H1 (cell line): Measurements from ENCODE around the gene HRH2. TPM values are rescaled to one million over a fixed set of nuclear protein-coding genes. Genes with fewer than 3 reads are reported as not detected.

ENCODE experiments used
- CTCF ChIA-PET: fragments of 300-600 bp; sonication (Branson Sonifier 250); formaldehyde crosslinking; loops from one replicate; lab custom pipeline; 2021; ENCODE audit not compliant: partially characterized antibody; lab: Charles Lee
- POLR2A ChIA-PET: fragments of 300-600 bp; sonication (Branson Sonifier 250); formaldehyde crosslinking; loops from one replicate; lab custom pipeline; 2021; ENCODE audit warnings: inconsistent platforms; ENCODE audit not compliant: partially characterized antibody; lab: Charles Lee
- DNase-seq, 2 experiments: peaks; one replicate each; pipeline versions ENCODE4 v3.0.0 to v3.0.0-alpha.2; 2010 to 2022; ENCODE audit warnings: low spot score in 2 of 2, low read depth in 1 of 2, mixed read lengths in 1 of 2
- FAIRE-seq: peaks from 2 replicates; lab custom pipeline; 2011; peaks lifted over from hg19 to GRCh38; lab: Jason Lieb, UNC
- H2AFZ ChIP-seq: 2 replicates; pipeline ENCODE4 v1.8.1; 2012; ENCODE audit warnings: low read length, inconsistent platforms
- H2AK5ac ChIP-seq: 2 replicates; pipeline ENCODE4 v1.6.1; 2013; ENCODE audit warnings: low read depth, low read length
- H2BK120ac ChIP-seq: replicated peaks from 2 replicates; pipeline ENCODE3; 2013; ENCODE audit warnings: low read depth, low read length, inconsistent platforms
- H2BK12ac ChIP-seq: 2 replicates; pipeline ENCODE4 v1.6.1; 2013; ENCODE audit warnings: low read depth, low read length
- H2BK15ac ChIP-seq: 2 replicates; pipeline ENCODE4 v1.6.1; 2013; ENCODE audit warnings: low read length
- H2BK20ac ChIP-seq: 2 replicates; pipeline ENCODE4 v1.6.1; 2013; ENCODE audit warnings: low read length
- H2BK5ac ChIP-seq: 2 replicates; pipeline ENCODE4 v1.6.1; 2013; ENCODE audit warnings: low read depth, low read length
- H3K14ac ChIP-seq: 2 replicates; pipeline ENCODE4 v1.6.1; 2013; ENCODE audit warnings: inconsistent platforms; ENCODE audit not compliant: insufficient read length
- H3K18ac ChIP-seq: 2 replicates; pipeline ENCODE4 v1.6.1; 2013; ENCODE audit warnings: low read length; ENCODE audit errors: extremely low read depth
- H3K23ac ChIP-seq: 2 replicates; pipeline ENCODE4 v1.6.1; 2013; ENCODE audit warnings: inconsistent platforms; ENCODE audit not compliant: insufficient read length
- H3K23me2 ChIP-seq: 2 replicates; pipeline ENCODE4 v1.6.1; 2013; ENCODE audit warnings: low read depth, low read length
- H3K27ac ChIP-seq: 2 replicates; pipeline ENCODE4 v1.6.1; 2011; ENCODE audit warnings: low read depth, low read length, inconsistent platforms
- H3K27me3 ChIP-seq, 4 experiments: replicated peaks in 1 of 4; 1 replicate in 1 of 4; 2 replicates in 3 of 4; pipeline versions ENCODE4 v1.6.1 to v1.8.1; 2011 to 2013; ENCODE audit warnings: low read length in 3 of 4, mild to moderate bottlenecking in 3 of 4, inconsistent platforms in 2 of 4, mixed read lengths in 2 of 4, moderate library complexity in 1 of 4; ENCODE audit not compliant: control insufficient read depth in 3 of 4, insufficient read depth in 3 of 4; ENCODE audit errors: extremely low read depth in 1 of 4
- H3K36me3 ChIP-seq, 4 experiments: 2 replicates each; pipeline versions ENCODE4 v1.6.1 to v1.8.1; 2011 to 2013; ENCODE audit warnings: mild to moderate bottlenecking in 4 of 4, low read length in 3 of 4, moderate library complexity in 2 of 4, control low read depth in 1 of 4, inconsistent platforms in 1 of 4; ENCODE audit not compliant: insufficient read depth in 4 of 4, control insufficient read depth in 2 of 4
- H3K4ac ChIP-seq: replicated peaks from 2 replicates; pipeline ENCODE3; 2013; ENCODE audit warnings: low read length, low read depth, mixed read lengths, inconsistent platforms; ENCODE audit not compliant: insufficient read length
- H3K4me1 ChIP-seq, 4 experiments: replicated peaks in 1 of 4; 1 replicate in 1 of 4; 2 replicates in 3 of 4; pipeline versions ENCODE4 v1.6.1 to v1.8.1; 2011 to 2013; ENCODE audit warnings: low read length in 3 of 4, inconsistent platforms in 2 of 4, mixed read lengths in 1 of 4; ENCODE audit not compliant: insufficient read depth in 4 of 4, control insufficient read depth in 3 of 4
- H3K4me2 ChIP-seq, 2 experiments: 2 replicates each; pipeline versions ENCODE4 v1.6.1 to v1.8.1; 2011 to 2013; ENCODE audit warnings: low read depth in 2 of 2, low read length in 2 of 2, control low read depth in 1 of 2, inconsistent platforms in 1 of 2, mild to moderate bottlenecking in 1 of 2; ENCODE audit not compliant: insufficient read depth in 1 of 2
- H3K4me3 ChIP-seq, 4 experiments: fragments of 200-600, 300-600 bp in 1 of 4; sonication (generic), shearing (Covaris generic), sonication (Bioruptor Twin) in 1 of 4; 2 replicates each; pipeline versions ENCODE4 v1.5.1 to v1.8.1; 2011 to 2016; ENCODE audit warnings: low read length in 4 of 4, low read depth in 3 of 4, control low read depth in 2 of 4, inconsistent platforms in 2 of 4, mild to moderate bottlenecking in 2 of 4, mixed read lengths in 1 of 4, moderate library complexity in 1 of 4; ENCODE audit not compliant: insufficient read depth in 2 of 4; ENCODE audit errors: extremely low read depth in 1 of 4
- H3K56ac ChIP-seq: replicated peaks from 2 replicates; pipeline ENCODE3; 2013; ENCODE audit warnings: low read depth, mild to moderate bottlenecking, mixed read lengths, low read length, inconsistent platforms; ENCODE audit not compliant: insufficient read length
- H3K79me1 ChIP-seq: 2 replicates; pipeline ENCODE4 v1.6.1; 2013; ENCODE audit warnings: low read depth, low read length, control low read depth
- H3K79me2 ChIP-seq, 2 experiments: 2 replicates each; pipeline versions ENCODE4 v1.6.1 to v1.8.1; 2012 to 2013; ENCODE audit warnings: low read length in 2 of 2, mild to moderate bottlenecking in 2 of 2, inconsistent platforms in 1 of 2; ENCODE audit not compliant: insufficient read depth in 2 of 2, control insufficient read depth in 1 of 2
- H3K9ac ChIP-seq, 4 experiments: replicated peaks in 1 of 4; 1 replicate in 1 of 4; 2 replicates in 3 of 4; pipeline versions ENCODE4 v1.6.1 to v1.8.1; 2011 to 2013; ENCODE audit warnings: low read depth in 3 of 4, low read length in 3 of 4, control low read depth in 2 of 4, mild to moderate bottlenecking in 2 of 4, moderate library complexity in 2 of 4, inconsistent platforms in 1 of 4; ENCODE audit errors: extremely low read depth in 1 of 4
- H3K9me3 ChIP-seq, 2 experiments: 2 replicates each; pipeline versions ENCODE4 v1.6.1 to v1.8.1; 2012 to 2013; ENCODE audit warnings: mild to moderate bottlenecking in 2 of 2, moderate library complexity in 2 of 2, control low read depth in 1 of 2, inconsistent platforms in 1 of 2, low read depth in 1 of 2, low read length in 1 of 2, mixed read lengths in 1 of 2; ENCODE audit not compliant: insufficient read depth in 2 of 2
- H4K20me1 ChIP-seq, 2 experiments: replicated peaks in 1 of 2; 2 replicates each; pipeline versions ENCODE3 to v1.8.1; 2011 to 2013; ENCODE audit warnings: inconsistent platforms in 2 of 2, low read length in 2 of 2, mild to moderate bottlenecking in 1 of 2; ENCODE audit not compliant: insufficient read depth in 2 of 2, control insufficient read depth in 1 of 2
- H4K5ac ChIP-seq: 2 replicates; pipeline ENCODE4 v1.6.1; 2013; ENCODE audit warnings: low read length, low read depth, mixed read lengths, inconsistent platforms; ENCODE audit not compliant: insufficient read length
- H4K8ac ChIP-seq: 2 replicates; pipeline ENCODE4 v1.8.0; 2013; ENCODE audit warnings: mild to moderate bottlenecking, moderate library complexity, low read length, inconsistent platforms; ENCODE audit not compliant: insufficient read depth; ENCODE audit errors: extremely low read depth
- H4K91ac ChIP-seq: replicated peaks from 2 replicates; pipeline ENCODE3; 2013; ENCODE audit warnings: low read length, mixed read lengths, inconsistent platforms; ENCODE audit not compliant: insufficient read length
- RAD21 ChIP-seq, 2 experiments: IDR thresholded peaks in 1 of 2; conservative IDR thresholded peaks in 1 of 2; 2 replicates each; pipeline ENCODE4 v1.6.1; 2011; ENCODE audit warnings: low read depth in 2 of 2, low read length in 2 of 2, improper control_type of control experiment in 1 of 2, inconsistent platforms in 1 of 2, mild to moderate bottlenecking in 1 of 2, moderate library complexity in 1 of 2
- SIN3A ChIP-seq, 2 experiments: IDR thresholded peaks in 1 of 2; conservative IDR thresholded peaks in 1 of 2; 2 replicates each; pipeline ENCODE4 v1.6.1; 2011 to 2012; ENCODE audit warnings: low read length in 2 of 2, improper control_type of control experiment in 1 of 2, low read depth in 1 of 2, mild to moderate bottlenecking in 1 of 2
- SIRT6 ChIP-seq: IDR thresholded peaks from one replicate; pipeline ENCODE4 v1.7.1; 2012; ENCODE audit warnings: low read length, inconsistent platforms
- TAF7 ChIP-seq: optimal IDR thresholded peaks from 2 replicates; pipeline ENCODE3; 2011; ENCODE audit warnings: low read depth, mild to moderate bottlenecking, inconsistent platforms, low read length, moderate library complexity, borderline replicate concordance
- WGBS, 2 experiments: shearing (Covaris generic) in 1 of 2; methylation state at CpG; one replicate each; pipeline versions ENCODE4 v1.1.6 to v1.1.7; 2013 to 2015; ENCODE audit warnings: low lambda C conversion rate in 2 of 2, mixed read lengths in 2 of 2, inconsistent platforms in 1 of 2, low coverage in 1 of 2, missing lambda C conversion rate in 1 of 2; ENCODE audit not compliant: insufficient replicate concordance in 2 of 2, insufficient coverage in 1 of 2, insufficient read length in 1 of 2; ENCODE audit errors: extremely low coverage in 1 of 2, missing lambda C conversion rate in 1 of 2; 5-methylcytosine and 5-hydroxymethylcytosine counted together
- polyA plus RNA-seq, 7 experiments: library from polyadenylated mRNA; depleted of rRNA in 3 of 7; stranded (reverse) in 5 of 7; unstranded in 2 of 7; fragments of >200 nt in 5 of 7; fragments of 200-250 nt in 2 of 7; gene quantifications; 1 replicate in 5 of 7; 2 replicates in 1 of 7; 4 replicates in 1 of 7; pipeline versions ENCODE4 v1.2.1 to v1.2.3, GENCODE V29; 2011 to 2013; ENCODE audit warnings: missing spikeins in 2 of 7, mixed read lengths in 2 of 7
- total RNA-seq: library from RNA; stranded (reverse); fragmentation: NEBNext Ultra II Directional; extraction: Animal tissue kit (Norgen Biotek cat#: 25700); gene quantifications from 2 replicates; pipeline ENCODE4 v1.2.1, GENCODE V29; 2021

HRH2 gene
- total and polyA plus RNA-seq, 2 of the 8 experiments (the other 6 are each of a cell fraction or from before 2014, with no cell fraction given), result 7.8 to 8.1 TPM

GRCh38 chr5:175743676-175744210, 85.9 kb downstream of the HRH2 start:
- H4K5ac ChIP-seq, result no peak overlapping the region
- ChIA-PET CTCF (no interaction called here), POLR2A (no interaction called here)
- H3K23ac ChIP-seq, result no peak overlapping the region
- H3K56ac ChIP-seq, result no peak overlapping the region
- H2AFZ ChIP-seq, result no peak overlapping the region
- H3K4me2 ChIP-seq, result no peak overlapping the region
- no peak overlapping the region for H4K91ac ChIP-seq
- H2AK5ac ChIP-seq, result no peak overlapping the region
- no peaks in the 10 kb centered on the region for H3K79me2 ChIP-seq
- no peak overlapping the region for H2BK15ac ChIP-seq
- H3K9ac ChIP-seq, result no peak overlapping the region
- no peaks in the 10 kb centered on the region for H3K36me3 ChIP-seq
- DNase-seq, result no peak
- no peak for FAIRE-seq
- TF ChIP-seq SIN3A (conservative IDR thresholded peaks at IDR 0.05 in 1 of 2, IDR thresholded peaks at IDR 0.05 in 1 of 2; ENCODE audit: low read depth in 1 of 2, low read length in 2 of 2), result peak; percentile 70 to 72; a peak in 2 of 4 replicates
- TF ChIP-seq SIRT6, result no peak
- no peak for TF ChIP-seq TAF7
- peak in 1 of 2 experiments; percentile 22; a peak in 1 of 4 replicates for TF ChIP-seq RAD21 (IDR thresholded peaks at IDR 0.05 in 1 of 2, conservative IDR thresholded peaks at IDR 0.05 in 1 of 2; ENCODE audit: low read depth in 2 of 2, low read length in 2 of 2)
- H3K4me3 ChIP-seq, result no peak overlapping the region
- H4K8ac ChIP-seq, result no peak overlapping the region
- WGBS, 2 experiments, result 84% methylated on average over 1 of the region's 1 CpG; no CpG with 5 or more reads in 1 of the 2 experiments
- no peak overlapping the region for H2BK20ac ChIP-seq
- H3K14ac ChIP-seq, result no peak overlapping the region
- peaks cover 0 to 2% of the 10 kb centered on the region in 2 experiments for H4K20me1 ChIP-seq
- no peak overlapping the region for H2BK120ac ChIP-seq
- H3K4me1 ChIP-seq, result peaks cover 0 to 2% (median under 1%) of the 10 kb centered on the region in 4 experiments; a peak in 1 of 7 replicates
- H3K27ac ChIP-seq, result no peak overlapping the region
- H3K27me3 ChIP-seq, result 0 out of 7 replicates have a peak, but pooled peaks cover 0 to 5% (median under 1%) of the 10 kb centered on the region in 4 experiments
- H3K9me3 ChIP-seq, result no peaks in the 10 kb centered on the region
- no peaks in the 10 kb centered on the region for H3K79me1 ChIP-seq
- no peaks in the 10 kb centered on the region for H3K23me2 ChIP-seq
- H3K4ac ChIP-seq, result no peak overlapping the region
- H2BK5ac ChIP-seq, result no peak overlapping the region
- no peak overlapping the region for H2BK12ac ChIP-seq
- H3K18ac ChIP-seq, result no peak overlapping the region
